SHP77 (cell line): ENCODE measurements around the gene CAMSAP2.

Experiments used
- DNase-seq, 2 experiments: peaks; one replicate each; lab custom pipeline; 2025; lab: John Stamatoyannopoulos, UW

CAMSAP2 gene, protein sequence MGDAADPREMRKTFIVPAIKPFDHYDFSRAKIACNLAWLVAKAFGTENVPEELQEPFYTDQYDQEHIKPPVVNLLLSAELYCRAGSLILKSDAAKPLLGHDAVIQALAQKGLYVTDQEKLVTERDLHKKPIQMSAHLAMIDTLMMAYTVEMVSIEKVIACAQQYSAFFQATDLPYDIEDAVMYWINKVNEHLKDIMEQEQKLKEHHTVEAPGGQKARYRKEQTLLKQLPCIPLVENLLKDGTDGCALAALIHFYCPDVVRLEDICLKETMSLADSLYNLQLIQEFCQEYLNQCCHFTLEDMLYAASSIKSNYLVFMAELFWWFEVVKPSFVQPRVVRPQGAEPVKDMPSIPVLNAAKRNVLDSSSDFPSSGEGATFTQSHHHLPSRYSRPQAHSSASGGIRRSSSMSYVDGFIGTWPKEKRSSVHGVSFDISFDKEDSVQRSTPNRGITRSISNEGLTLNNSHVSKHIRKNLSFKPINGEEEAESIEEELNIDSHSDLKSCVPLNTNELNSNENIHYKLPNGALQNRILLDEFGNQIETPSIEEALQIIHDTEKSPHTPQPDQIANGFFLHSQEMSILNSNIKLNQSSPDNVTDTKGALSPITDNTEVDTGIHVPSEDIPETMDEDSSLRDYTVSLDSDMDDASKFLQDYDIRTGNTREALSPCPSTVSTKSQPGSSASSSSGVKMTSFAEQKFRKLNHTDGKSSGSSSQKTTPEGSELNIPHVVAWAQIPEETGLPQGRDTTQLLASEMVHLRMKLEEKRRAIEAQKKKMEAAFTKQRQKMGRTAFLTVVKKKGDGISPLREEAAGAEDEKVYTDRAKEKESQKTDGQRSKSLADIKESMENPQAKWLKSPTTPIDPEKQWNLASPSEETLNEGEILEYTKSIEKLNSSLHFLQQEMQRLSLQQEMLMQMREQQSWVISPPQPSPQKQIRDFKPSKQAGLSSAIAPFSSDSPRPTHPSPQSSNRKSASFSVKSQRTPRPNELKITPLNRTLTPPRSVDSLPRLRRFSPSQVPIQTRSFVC (N-terminal part only)

DNA sequence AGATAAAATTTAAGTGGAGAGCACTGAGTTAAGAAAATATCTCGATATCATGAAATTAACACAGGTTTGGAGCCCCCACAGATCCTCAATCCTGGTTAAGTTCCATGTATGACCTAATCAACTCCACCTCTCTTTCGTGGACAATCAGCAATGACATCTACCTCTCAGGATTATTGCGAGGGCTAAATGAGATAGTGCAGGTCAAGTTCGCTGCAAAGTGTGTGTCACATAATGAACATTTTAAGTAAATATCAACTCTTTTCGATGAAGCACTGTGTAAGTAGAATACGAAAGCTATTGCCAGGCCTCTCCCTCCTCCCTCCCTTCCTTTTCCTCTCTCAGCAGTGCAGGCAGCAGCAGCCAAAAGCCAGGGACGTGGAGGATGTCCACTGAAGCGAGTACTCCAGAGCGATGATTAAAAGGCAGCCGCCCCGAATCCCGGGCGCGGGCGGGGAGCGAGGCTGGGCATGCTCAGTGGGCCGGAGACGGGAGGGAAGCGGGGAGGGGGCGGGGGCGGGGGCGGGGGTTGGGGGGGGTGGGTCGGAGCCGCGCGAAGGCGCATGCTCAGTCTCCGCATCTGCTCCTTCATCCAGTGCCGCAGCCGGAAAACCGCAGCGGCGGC, at the start of gene CAMSAP2:
Gene CAMSAP2 (plus strand): TSS at position 567 of the 622 bp plus-strand sequence. CDS start 935 bp downstream, outside the sequence.
- peak; percentile 78 to 86 for DNase-seq

DNA sequence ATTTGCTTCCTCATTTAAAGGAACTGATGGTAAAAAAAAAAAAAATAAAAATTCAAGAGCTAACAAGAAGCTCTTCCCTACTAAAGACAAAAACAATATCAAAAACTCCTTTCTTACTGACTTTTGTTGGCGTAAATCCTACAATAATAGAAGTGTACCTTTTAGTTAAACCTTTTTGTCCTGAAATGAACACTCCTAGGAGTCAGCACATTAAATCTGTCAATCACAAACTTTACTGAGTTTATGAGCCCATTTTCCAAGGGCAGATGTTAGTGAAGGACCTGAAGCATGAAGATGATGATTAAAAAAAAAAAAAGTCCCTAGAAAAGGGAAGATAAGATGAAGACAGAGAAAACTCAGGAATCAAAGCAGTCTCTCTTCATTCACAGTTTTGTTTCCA, 46.4 kb upstream of the CAMSAP2 start:
- no peak for DNase-seq

DNA sequence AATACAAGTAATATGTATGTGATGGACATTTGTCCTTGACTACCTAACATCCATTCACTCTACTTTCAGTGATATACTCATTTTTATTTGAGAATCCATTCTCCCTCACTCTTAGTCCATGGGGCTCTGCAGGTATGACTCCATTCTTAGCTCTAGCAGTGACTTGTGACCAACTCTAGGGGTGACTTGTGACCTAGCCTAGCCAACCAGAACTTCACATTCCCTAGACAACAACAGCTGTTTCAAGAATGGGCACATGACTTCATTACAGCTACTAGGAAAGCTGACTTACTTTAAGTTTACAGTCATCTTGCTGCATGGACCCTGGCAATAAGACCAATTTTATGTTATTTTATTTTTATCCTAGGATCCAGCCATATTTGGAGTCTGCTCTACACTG, 45.4 kb upstream of the CAMSAP2 start:
- no peak for DNase-seq

DNA sequence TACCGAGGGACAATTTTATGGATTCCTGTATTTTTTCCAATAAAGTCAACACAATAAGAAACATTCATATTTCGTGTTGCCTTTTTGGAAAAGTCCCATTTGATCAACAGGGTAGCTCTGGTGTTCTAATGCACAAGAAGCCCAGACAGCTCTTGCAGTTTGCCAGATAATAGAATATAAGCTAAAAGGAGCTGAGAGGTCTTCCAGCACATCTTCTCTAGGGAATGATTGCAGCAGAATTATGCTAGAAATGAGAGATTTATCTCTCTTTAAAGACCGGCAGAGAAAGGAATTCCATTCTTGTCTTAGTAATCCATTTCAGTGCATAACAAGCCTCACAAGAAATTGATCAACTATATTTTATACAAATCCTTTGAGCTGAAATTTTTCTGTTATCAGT, 44.0 kb upstream of the CAMSAP2 start:
- no peak for DNase-seq

DNA sequence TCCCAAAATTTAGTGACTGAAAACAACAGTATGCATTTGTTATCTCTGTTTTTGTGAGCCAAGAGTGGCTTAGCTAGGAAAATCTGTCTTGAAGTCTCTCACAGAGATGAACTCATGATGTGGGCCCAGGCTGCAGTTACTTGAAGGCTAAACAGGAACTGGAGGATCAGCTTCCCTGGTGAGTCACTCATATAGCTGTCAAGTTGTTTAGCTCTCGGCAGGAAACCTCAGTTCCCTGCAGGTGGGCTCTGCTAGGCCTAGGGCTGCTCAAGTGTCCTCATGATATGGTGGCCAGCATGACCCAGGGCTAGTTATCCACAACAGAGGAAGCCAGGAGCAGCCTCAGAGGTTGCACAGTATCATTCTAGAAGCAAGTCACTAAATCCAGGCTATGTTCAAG, 38.8 kb upstream of the CAMSAP2 start:
- no peak for DNase-seq

DNA sequence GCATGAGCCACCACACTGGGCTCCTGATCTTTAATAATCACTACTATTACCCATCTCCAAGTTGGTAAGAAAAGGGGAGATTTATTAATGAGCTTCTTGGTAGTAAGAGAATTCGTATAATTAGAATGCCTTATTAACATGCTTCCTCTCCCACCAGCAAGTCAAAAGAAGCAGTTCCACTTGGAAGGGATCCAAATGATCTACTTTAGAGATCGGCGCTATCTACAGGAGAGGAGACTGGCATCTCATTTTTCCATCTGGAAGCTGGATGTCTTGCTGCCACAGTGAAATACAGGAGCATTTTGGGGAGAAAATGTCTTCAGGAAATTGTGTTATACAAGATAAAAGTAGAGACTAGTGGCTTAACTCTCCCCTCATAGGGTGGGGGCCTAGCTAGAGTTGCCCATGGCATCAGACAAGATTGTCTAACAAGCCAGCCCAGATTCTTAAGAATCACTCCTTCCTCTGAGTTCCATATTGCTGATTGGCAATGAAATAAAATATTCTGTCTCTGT, 33.6 kb upstream of the CAMSAP2 start:
- no peak for DNase-seq

DNA sequence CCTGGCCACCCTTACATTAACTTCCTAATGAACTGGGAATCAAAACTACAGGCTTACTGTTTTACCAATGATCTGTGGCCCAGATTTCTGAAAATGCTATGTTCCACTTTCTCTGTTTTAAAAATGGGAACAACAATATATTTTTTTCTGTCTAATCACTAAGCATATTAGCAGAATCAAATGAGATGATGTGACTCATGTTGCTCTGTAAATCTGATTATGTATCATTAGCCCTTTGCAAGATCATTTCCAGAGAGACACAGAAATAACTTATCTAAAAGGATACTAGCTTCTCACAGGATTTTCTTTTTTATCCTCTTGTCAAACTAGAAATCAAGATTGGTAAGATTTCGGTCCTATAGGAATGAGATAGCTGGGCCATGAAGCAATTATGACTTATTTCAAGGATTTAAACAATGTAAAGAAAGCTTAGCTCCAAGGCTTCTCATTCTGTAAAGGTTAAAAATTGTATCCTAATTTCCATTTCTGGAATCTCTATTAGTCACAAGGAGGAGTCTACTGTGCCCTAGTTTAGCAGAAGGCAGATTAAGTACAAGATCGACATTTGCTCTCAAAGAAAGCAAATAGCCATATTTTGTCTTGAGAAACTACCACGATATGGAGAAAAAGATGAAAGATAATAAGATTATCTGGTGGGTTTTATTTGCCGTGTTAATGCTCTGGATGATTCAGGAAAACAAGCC, 32.4 kb upstream of the CAMSAP2 start:
- no peak for DNase-seq

DNA sequence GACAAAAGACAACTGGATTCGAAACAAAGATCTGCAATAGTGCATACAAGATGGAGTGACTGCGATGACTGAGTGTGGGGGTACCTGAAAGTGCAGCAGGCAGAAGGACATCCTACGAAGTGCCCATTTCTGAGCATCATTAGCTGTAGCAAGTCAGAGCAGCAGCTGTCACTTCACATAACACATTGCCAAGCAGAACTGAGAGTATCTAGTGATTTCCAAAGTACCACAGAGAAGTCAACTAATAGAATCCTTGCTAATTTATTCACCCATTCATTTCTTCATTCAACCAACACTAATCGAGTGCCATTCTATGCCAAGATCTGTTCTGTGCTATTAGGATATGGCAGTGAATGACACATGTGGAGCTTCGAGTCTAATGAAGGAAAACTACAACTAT, 31.6 kb upstream of the CAMSAP2 start:
- DNase-seq: no peak

DNA sequence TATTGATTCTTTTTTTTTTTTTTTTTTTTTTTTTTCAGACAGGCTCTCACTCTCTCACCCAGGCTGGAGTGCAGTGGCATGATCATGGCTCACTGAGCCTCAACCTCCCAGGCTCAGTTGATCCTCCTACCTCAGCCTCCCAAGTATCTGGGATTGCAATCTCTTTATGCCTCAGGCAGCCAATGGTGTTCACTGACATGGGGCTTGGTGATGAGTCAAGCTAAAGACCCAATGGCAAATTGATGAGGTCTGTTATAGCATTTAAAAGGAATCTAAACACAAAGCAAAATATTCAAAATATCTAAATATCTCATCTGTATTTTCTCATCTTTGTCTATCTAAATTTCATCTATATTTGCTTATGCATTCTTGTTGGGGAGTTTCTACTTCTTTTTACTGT, 30.5 kb upstream of the CAMSAP2 start:
- no peak for DNase-seq

DNA sequence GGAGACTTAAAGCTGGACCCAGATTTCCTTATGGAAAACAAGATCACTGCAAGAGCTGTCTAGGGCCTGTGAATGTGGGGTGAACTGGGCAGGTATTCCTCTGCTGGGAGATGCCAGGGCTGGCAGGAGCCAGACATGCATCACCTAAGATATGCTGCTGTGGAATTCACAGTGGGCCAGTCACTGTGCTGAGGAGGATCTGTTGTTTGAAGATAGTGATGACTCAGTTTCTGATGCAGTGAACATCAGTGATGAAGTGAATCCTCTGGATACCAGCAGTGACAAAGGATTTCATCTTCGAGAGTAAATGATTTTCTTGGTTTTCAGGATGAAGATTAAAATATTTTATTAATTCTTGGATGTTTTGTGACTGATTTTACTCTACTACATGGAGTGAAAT, 29.9 kb upstream of the CAMSAP2 start:
- DNase-seq: no peak

DNA sequence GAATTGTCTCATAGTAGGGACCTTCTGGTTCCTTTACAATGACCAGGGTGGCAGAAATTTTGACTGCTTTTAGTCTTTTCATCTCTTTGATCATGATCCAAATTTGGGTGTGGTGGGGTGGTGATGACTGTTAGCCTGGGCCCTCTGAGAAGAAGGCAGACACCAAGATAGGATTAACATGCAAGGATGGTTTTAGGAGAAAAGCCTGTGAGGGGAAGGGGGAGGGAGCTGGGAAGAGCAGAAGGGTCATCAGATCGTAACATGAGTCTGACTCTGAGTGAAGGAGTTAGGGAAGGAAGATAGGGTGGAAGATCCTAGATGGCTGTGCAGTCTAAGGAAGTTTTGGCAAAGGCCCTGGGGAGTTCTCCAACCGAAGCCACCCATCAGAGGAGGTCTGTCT, 28.5 kb upstream of the CAMSAP2 start:
- DNase-seq: no peak

DNA sequence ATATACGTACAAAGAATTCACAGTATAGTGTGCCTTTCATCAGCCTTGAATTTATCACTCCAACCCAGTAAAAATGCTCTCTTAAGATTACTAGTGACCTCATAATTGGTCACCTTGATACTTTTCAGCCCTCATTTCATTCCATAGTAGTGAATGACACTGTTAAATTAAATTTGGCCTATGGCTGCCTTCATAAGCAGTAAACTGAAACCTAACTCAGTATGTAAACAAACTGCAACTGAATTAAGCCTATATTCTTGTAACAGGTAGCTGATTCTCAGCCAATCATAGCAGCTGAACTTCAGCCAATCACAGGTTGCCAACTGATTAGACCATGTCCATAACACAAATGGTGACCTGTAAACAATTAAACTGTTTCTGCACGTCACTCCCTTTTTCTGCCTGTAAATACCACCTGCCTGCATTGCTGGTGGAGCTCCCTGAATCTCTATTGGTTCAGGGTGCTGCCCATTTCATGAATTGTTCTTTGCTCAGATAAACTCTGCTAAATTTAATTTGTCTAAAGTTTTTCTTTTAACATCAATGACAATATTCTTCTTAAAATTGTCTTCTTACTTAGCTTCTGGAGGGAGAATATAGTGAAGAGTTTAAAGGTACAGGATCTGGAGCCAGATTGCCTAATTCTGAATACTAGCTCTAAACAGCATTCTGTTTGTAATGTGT, 24.0 kb upstream of the CAMSAP2 start:
- no peak for DNase-seq

DNA sequence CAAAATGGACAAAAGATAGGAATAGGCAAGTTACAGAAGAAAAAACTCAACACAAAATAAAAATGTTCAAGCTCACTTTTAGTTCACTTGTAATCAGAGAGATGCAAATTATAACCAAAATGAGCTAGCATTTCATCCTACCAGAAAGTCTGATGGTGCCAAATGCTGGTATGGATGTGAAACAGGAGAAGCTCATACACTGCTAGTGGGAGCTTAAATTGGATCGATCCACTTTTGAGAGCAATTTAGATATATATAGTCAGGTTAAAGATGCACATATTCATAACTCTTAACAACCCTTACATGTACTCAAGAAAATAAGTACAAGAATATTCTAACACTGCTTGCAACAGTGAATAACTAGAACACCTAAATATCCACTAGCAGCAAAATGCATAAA, 18.5 kb upstream of the CAMSAP2 start:
- no peak for DNase-seq

DNA sequence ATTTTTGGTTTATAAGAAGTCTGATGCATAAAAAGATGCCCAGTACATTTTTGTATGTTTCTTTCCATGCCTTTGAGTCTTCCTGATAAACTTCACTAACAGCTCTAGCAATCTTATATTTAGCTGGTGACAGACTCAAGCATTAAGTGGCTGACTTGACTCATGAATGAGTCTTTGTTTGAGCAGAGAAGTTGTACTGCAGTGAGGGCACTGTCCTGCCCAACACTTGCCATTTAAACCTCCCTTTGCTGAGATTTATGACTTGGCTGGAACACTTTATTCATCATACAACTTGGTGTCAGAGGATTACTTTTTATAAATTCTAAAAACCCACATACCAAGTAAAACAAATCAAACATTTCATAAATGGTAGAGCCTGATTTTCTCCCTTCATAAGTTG, 14.6 kb upstream of the CAMSAP2 start:
- no peak for DNase-seq

DNA sequence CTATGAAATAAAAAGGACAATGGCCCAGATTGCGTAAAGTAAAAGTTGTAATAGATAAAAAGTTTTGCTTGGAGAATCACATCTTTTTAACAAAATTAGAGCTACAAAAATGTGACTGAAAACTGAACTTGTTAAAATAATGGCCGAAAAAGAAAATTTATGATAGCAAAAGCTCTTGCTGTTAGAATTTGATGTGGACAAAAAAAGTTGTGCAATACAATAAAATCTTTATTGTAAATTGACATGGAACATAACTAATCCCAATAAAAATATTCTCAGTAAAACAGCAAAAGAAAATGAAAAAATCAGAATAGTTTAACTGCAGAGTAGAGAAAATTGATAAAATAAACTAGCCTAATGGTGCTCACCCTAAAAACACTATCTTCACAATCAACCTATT, 11.4 kb upstream of the CAMSAP2 start:
- DNase-seq: no peak

DNA sequence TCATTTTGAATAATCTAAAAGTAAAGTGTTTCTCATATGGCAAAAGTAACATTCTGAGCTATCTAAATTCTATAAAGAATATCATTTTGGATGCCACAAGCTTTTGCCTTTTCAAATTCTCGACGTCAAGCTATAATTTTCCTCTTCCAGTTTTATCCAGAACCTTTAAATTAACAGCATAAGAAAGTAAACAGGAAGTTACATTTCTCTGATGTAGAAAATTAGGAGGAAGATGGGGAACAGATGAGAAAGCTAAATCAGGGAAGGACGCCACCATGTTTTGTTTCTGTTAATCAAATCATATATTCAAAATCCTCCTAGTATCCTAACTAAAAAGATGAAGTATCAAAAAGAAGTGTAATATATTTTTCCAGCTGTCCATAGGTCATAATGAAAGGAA, 8.8 kb upstream of the CAMSAP2 start:
- no peak for DNase-seq

DNA sequence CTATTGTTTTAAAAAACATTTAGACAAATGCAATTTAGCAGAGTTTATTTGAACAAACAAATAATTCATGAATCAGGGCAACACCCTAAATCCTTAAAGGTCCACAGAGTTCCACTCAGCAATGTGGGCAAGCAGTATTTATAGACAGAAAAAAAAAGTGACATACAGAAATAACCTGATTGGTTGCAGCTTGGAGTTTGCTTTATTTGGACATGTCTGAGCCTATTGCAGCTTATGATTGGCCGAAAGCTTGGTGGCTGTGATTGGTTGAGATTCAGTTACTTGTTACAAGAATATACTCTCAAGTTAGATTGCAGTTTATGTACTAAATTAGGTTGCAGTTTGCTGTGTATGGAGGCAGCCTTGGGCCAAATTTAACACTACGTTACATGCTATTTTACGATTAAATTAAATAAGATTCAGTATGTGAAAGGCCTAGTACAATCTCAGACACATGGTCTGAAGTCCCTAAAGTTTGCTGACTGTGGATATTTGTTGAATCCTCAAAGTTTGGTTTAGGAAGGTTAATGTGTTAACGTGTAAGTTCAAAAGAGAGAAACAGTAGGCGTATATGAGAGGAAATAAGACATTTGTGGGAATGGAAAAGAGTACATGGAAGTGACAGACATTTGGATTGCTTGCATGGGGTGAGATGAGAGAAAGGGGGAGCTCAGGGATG, 6.9 kb upstream of the CAMSAP2 start:
- no peak for DNase-seq

DNA sequence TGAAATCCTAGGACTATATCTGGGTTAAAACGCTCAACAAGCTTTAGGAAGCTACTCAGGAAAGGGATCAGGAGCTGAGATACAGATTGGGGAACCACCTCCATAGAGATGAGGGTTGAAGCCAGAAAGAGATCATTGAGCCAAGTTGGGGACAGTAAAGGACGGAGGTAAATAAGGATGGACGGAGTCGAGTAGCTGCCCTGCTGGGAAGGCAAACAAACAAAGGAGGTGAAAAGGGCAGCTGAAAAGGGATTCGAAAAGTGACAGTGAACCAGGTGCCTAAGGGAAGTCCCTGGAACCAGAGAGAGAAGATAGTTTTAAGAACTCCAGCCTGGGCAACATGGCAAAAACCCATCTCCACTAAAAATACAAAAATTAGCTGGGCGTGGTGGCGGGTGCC, 6.3 kb upstream of the CAMSAP2 start:
- no peak for DNase-seq

DNA sequence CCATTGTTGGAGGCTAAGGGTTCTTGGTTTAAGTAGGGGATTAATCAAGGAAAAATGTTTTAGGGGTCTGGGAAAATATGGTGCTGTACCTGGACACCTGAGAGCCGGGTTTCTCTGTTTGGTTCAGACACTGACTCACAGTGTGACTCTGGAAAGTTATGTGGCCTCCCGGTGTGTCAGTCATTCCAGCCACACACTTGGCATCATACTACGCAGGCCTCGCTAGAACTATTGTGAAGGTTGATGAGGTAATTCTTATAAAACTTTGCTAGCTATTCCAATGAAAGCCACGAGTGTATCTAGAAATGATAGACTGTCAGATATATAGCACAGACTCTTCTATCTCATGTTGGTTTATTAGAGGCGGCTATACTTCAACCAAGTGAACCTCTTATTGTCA, 4.8 kb upstream of the CAMSAP2 start:
- DNase-seq: no peak

DNA sequence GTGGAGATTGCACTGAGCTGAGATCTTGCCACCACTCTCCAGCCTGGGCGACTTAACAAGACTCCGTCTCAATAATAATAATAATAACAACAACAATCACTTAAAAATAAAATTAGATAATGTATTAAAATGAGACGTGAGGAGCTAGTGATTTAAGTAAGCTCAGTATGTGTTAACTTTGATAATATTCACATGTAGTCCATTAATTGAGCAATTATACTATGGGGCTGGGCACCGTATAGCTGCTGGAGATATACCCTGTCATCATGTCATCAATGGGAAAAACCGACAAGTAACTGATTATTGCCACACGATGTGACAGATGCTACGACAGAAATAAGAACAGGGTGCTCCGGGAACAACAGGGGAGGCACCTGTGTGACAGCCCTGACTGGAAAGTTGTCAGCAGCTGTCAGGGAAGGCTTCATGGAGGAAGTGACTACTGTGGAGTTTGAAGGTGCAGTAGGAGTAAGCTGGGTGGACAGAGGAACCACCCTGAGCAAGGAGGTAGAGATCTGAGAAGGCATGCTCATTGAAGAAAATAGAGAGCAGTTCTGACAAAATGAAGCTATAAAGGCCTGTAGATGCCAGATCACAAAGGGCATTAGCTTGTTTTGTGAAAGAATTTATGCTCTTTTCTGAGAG, 924 bp upstream of the CAMSAP2 start:
- no peak for DNase-seq
